GM18951 (cell line): ENCODE measurements around the gene HOMER3.

Source experiments
- POLR2A ChIP-seq: IDR thresholded peaks from 4 replicates; pipeline ENCODE4 v1.6.1; 2011; ENCODE audit warnings: mild to moderate bottlenecking; ENCODE audit not compliant: insufficient read length, insufficient read depth; ENCODE audit errors: extremely low read depth
- in situ Hi-C: fragments of 300-500 bp; cut with MboI; formaldehyde crosslinking; loops from one replicate; pipeline ENCODE4 v1.12.0; 2022; ENCODE audit warnings: low sequenced_read_pairs, mixed read lengths, inconsistent platforms; ENCODE audit not compliant: unreplicated experiment

Gene HOMER3

DNA sequence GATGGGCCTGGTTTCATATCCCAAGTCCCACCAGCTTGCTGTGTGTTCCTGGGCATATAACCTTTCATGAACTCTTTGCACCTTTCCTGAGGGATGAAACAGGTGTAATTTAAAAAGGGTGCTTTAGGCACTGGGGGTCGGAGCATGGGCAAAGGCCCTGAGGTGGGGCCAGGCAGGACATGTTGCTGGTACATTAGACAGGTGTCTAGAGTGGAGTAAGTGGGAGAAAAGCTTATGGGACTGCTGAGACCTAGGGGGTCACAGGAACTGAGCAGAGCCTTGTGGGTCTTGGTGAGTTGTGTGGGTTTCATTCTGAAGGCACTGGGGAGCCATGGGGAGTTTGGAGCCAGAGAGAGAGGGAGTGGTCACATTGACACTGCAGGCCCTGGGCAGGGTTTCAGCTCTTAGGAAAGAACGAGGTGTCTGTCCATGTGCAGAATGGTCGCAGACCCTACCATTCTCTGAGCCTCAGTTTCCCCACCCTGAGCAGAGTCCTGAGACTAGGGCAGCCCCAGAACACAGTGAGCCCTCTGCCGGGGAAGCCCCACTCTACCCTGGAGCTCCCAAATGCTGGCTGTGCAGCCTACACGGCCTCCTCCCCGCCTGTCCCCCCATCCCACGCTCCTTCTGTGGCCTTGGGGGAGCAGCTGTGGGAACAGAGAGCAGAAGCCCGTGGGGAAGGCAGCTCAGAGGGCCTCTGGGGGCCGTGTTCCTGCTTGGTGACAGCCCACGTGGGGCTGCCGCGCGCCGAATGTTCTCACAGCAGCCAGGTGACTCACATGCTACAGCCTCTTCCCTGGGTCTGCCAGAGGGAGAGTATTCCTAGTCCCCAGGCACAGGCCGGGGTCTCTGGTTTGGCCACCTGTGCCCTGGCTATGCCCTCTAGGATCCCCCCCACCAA is 7.3 kb upstream of the HOMER3 start:
- no peak for TF ChIP-seq POLR2A
- in situ Hi-C loops, result no loop called here

DNA sequence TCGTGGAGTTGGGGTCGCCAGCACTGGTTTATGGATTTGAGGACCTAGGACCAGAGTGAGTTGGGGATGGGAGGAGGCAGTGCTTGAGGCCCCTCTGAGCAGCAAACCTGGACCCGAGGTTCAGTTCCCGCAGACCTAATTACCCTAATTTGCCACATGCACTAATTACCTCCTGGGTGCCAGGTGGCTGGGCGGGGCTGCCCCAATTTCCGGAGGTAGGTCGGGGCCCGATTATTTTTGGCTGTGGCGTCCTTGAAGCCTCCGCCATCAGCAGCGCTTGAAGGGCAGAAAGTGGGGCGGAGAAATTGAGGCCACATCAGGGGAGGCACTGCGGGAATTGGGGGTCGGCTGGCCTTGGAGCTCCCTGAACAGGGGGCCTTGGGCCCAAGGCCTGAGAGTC is 5.9 kb upstream of the HOMER3 start:
- TF ChIP-seq POLR2A, result no peak
- in situ Hi-C loops, result no loop called here

GRCh38 chr19:18946335-18946734 is 5.3 kb upstream of the HOMER3 start:
- in situ Hi-C loops, result no loop called here
- TF ChIP-seq POLR2A, result no peak

- in situ Hi-C loops, result no loop called here
These were observed 4.3 kb upstream of the HOMER3 start for GRCh38 chr19:18945297-18945696.

DNA sequence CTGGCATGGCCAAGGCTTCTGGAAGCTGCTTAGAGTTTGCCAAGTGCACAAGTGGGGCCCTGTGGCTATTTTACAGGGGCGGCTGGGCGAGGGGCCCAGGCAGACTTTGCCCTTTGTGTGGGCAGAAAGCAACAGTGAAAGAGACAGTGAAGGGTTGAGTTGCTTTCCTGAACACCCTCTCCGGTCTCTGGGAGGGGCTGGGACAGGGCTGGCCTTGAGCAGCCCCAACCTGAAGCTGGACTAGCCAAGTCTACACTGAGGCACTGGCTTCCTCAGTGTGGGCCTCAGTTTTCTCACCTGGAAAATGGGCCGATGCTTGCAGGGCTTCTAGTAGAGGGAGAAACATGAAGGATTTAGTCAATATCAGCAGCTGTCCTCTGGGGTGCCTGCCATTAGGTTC is 2.4 kb upstream of the HOMER3 start:
- in situ Hi-C loops, result no loop called here
- no peak for TF ChIP-seq POLR2A

More at GRCh38 chr19:18945297-18945696, 4.3 kb upstream of the HOMER3 start:
- TF ChIP-seq POLR2A, result no peak

DNA sequence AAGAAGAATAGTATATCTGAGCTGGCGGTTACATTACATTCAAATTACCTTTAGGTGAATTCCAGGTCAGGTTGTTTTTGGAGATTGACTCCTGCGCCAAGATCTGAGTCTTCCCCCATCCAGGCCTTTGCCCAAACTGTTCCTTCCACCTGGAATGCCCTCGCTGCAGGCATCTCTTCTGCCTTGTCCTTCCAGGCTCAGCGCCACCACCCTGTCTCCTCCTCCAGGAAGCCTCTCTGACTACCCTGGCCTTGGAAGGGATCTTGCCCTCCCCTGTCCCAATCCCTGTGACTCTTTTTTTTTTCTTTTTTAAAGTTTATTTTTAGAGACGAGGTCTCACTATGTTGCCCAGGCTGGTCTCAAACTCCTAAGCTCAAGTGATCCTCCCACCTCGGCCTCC is 1.7 kb upstream of the HOMER3 start:
- in situ Hi-C loops, result no loop called here
- no peak for TF ChIP-seq POLR2A

DNA sequence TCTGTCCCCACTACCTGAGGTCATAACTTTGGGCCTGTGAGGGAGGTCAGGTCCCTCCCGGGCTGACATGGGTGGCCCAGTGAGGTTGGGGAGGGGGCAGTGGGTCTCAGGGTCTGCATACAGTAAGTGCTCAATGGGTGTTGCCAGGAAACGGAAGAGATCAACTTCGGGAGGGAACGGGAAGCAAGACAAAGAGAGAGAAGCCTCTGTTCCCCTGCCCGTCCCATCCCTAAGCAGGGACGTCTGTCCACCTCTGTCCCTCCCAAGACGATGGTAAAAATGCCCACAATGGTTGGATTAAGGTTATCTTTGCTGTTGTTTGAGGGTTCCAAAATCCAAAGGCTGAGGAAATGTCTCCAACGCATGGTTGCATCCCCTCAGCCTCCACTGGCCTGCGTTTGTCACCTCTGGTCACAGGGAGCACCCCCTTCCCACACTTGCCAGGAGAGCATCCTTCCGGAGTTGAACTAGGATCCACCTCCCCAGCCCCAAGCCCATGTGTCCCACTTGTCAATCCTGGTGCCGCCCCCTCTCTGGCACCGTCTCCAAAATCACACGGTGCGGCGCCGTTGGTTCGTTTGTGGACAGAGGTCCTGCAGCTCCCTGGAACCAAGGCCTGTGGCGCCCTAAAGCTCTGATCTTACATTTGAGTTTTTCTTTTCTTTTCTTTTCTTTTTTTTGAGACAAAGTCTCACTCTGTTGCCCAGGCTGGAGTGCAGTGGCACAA is 774 bp upstream of the HOMER3 start:
- TF ChIP-seq POLR2A, result no peak

DNA sequence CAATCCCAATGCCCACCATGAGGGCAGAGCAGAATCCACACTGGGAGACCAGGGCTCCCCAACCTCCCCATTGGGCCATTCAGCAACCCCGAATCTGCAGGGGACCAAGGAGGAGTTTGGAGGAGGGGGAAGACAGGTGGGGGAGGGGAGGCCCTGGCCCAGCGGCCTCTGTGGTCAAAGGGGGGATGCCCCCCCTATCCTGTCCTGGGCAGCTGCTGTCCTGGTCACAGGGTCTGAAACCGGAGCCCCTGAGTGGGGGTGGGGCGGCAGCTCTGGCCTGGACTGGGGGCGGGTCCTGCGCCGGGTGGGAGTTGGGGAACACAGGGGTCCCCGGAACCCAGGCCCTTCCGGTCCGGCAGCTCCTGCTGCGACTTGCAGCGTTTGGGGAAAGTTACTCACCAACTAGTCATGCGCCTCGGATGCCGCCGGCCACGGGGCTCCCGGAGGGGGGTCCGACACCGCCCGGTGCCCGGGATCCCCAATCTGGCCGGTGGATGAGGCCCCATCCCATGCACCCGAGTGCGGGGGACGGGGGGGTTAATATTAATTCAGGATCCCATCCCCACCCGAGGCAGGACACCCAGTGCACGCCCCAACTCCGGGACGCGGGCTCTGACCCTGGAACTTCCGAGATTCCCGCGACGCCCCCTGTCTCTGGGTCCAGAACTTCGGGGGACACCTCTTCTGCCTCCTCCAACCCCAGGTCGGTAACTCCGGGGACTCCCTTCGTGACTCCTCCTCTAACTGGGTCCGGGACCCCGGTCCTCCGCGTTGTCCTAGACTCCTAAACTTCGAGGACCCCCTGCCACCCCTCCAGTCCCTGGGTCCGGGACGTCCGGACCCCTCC is 872 bp downstream of the HOMER3 start:
- in situ Hi-C loops, result no loop called here
- no peak for TF ChIP-seq POLR2A

More for the DNA sequence above, 774 bp upstream of the HOMER3 start:
- in situ Hi-C loops, result no loop called here

GRCh38 chr19:18939163-18939562 is 1.9 kb downstream of the HOMER3 start:
- no peak for TF ChIP-seq POLR2A
- in situ Hi-C loops, result no loop called here

- in situ Hi-C loops, result no loop called here
- TF ChIP-seq POLR2A, result no peak
These were observed 7.7 kb downstream of the HOMER3 start for GRCh38 chr19:18933297-18933696.

DNA sequence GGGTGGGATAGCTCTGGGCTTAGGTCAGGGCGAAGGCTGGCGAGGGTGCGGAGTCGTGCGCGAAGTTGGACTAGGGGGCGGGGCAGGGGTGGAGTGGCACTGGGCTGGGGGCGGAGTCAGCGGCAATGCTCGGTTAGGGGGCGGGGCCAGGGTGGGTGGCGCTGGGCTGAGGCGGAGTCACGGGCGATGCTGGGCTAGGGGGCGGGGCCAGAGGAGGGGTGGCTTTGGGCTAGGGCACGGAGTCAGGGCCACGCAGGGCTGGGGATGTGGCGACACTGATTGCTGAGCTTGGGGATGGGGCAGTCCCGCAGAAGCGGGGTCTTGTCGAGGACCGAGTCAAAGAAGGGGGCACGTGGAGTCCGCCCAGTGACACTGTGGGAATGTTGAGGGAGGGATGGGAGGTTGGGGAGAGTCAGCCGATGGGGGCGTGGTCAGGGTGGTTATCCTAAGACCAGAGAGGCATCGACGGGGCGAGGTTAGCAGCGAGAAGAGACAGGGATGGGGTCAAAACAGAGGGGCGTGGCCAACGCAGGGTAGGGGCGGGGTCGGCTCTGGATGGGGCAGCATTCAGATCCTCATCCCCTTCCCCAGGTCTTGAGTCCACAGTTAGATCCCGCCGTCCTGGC is 8.7 kb downstream of the HOMER3 start:
- TF ChIP-seq POLR2A, result no peak
- in situ Hi-C loops, result no loop called here

DNA sequence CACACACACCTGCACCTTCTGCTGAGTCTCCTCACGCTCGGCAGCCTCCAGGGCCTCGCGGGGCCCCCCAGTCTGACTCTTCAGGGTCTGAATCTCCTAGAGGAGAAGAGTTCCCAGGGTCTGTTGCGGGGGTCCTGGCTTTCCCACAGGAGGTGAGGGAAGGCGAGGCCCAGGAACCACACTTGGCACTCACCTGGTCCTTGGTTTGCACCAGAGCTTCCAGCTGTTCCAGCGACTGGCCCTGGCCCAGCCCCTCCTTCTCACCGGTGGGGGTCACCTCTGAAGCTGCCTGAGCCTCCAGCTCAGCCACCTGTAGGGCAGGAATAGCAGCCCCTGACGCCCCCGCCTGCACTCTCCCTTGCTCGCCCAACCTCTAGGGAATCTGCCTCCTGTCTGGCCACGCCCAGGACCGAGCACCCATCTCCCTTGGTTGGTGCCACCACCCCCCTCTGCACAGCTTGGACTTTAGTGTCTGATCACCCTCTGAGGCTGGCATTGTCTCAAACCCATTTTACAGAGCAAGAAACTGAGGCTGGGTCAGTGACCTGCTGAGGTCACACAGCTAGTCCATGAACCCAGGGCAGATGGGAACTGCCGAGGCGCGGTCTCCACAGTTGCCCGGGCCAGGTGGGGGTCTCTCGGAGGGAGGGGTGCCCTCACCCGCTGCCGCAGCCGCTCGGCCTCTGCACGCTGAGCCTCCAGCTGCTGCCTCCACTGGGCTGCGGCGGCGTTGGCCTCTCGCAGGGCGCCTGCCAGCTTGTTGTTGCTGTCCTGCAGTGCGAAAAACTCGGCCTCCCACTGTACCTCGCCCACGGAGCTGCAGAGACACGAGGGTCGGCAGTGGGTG is 9.5 kb downstream of the HOMER3 start:
- TF ChIP-seq POLR2A, result no peak
- in situ Hi-C loops, result no loop called here
